HG02840 (cell line): ENCODE results near the gene PDCD11.
"Not testable (repeated sequence)": the region's sequence is repeated elsewhere in the genome, so short reads cannot be mapped to it uniquely, and the experiment has no call there.

Experiments
- ATAC-seq: cut with Tn5 transposase; IDR thresholded peaks from one replicate; pipeline ENCODE4 v1.9.1; 2021; ENCODE audit warnings: mild to moderate bottlenecking, moderate library complexity, moderate number of reproducible peaks; ENCODE audit not compliant: unreplicated experiment, low FRiP score

Gene PDCD11

DNA sequence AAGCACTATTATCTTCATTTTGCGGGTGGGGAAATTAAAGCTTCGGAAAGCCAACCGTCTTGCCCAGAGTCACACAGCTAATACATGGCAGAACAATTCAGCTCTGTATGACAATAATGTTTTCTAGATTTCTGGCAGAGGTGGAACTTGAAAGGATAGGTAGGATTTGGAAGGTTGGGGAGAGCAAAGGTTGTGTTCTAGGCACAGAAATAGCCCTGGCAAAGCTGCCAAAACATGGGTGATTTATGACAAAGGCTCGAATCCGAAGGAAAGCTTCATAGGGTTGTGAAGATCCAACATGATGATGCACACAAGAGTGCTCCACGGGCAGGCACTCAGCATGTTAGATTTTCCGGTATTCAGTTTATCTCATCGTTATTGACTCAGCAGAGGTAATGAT lies 19.2 kb downstream of the PDCD11 start:
- no peak for ATAC-seq

DNA sequence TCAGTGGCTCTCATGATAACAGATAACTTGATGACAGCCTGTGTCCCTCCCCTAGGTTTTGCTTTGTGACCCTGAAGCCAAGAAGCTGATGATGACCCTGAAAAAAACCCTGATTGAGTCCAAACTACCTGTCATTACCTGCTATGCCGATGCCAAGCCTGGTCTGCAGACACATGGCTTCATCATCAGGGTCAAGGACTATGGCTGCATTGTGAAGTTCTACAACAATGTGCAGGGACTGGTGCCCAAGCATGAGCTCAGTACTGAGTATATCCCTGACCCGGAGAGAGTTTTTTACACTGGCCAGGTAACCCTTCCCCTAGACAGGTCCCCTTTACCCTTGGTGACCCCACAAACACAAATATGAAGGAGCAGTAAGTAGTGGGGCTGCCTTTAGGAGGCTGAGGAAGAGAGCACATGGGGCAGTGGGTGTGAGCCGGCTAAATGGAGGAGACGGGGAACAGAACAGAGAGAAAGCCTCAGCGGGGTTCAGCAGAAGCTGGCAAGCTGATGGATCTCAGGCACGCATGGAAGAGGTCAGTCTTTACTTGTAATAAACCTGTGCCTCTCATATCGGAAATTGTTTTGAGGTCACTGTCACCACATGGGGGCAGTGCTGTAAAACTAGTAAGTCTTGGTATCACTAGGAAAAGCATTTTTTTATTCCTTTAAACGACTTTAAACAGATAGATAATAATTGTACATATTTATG lies 20.2 kb downstream of the PDCD11 start:
- ATAC-seq: no peak

- ATAC-seq: not testable (repeated sequence)
Measured at GRCh38 chr10:103417148-103417469, 20.7 kb downstream of the PDCD11 start.

DNA sequence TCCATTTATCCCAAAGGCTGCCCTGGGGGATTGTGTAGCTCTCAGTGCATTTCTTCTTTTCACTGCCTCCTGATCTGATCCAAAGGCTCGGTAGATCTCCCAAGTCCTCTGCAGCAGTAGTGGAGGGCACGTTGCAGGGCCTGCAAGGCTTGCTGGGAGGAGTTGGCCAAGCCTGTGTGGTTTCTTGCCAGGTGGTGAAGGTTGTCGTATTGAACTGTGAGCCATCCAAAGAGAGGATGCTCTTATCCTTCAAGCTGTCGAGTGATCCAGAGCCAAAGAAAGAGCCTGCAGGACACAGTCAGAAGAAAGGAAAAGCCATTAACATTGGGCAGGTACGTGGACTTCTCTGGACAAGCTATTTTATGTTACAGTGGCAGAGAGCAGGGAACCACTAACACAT lies 21.2 kb downstream of the PDCD11 start:
- ATAC-seq: no peak

DNA sequence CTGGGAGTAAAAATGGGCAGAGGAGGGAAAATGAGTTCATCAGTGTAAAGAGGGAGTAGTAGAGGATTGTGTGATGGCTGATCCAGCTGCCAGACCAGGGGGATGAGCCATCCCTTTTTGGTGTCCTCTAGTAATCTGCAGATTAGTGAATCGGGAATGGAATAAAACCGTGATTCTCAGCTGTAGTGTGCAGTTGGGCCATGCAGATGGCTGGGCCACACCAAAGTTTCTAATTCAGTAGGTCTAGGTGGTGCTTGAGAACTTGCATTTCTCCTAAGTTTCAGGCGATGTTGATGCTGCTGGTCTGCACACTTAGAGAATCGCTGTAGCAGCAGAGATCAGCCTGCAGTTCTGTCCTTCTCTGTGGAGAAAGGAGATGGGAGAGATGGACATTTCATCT lies 22.7 kb downstream of the PDCD11 start:
- no peak for ATAC-seq

- ATAC-seq: no peak
Measured at GRCh38 chr10:103423748-103424147, 27.3 kb downstream of the PDCD11 start.

DNA sequence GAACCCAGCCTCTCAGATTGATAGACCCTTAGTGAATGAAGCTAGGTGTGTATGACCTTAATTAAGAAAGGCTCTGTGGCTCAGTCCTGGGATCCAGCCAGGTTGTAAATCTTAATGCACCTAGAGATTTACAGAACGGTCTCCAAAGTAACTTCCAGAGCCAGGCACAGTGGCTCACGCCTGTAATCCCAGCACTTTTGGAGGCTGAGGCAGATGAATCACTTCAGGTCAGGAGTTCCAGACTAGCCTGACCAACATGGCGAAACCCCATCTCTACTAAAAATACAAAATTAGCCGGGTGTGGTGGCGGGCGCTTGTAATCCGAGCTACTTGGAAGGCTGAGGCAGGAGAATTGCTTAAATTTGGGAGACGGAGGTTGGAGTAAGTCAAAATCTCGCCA lies 31.4 kb downstream of the PDCD11 start:
- ATAC-seq: no peak

GRCh38 chr10:103428989-103429643 lies 32.7 kb downstream of the PDCD11 start:
- ATAC-seq: no peak

- ATAC-seq: no peak
Measured at GRCh38 chr10:103429647-103430046, 33.2 kb downstream of the PDCD11 start.

GRCh38 chr10:103431902-103432301 lies 35.5 kb downstream of the PDCD11 start:
- ATAC-seq: no peak

DNA sequence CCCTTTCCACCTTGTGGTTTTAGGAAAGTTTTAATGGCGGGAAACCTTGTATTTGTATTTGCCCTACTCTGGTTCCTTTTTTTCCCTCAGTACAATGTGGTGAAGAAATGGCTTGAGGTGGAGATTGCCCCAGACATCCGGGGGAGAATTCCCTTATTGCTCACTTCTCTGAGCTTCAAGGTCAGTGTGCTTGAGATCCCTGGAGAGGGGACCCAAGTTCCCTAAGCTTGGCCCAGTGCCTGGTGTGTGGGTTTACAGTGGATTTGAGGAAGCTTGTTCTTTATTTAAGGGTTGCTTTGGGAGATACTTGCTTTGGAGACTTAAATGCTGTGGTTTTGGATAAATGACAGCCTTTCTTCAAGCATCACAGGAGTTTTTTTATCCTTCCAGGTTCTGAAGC lies 37.4 kb downstream of the PDCD11 start:
- no peak for ATAC-seq

GRCh38 chr10:103439776-103440175 lies 43.4 kb downstream of the PDCD11 start:
- ATAC-seq: no peak

DNA sequence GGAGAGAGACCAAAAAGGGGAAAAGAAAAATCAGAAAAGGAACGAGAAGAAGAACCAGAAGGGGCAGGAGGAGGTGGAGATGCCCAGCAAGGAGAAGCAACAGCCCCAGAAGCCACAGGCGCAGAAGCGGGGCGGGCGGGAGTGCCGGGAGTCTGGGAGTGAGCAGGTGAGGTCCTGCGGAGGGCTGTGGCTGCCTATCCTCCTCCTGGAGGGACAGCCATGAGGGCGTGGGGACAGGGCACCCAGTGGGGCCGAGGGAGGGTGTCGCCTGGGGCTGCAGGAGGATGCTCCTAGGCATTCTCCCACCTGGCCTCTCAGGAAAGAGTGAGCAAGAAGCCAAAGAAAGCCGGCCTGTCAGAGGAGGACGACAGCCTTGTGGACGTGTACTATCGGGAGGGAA lies 44.0 kb downstream of the PDCD11 start:
- ATAC-seq: no peak

- no peak for ATAC-seq
Measured at GRCh38 chr10:103441206-103441605, 44.8 kb downstream of the PDCD11 start.

- ATAC-seq: no peak
Measured at GRCh38 chr10:103441611-103442010, 45.2 kb downstream of the PDCD11 start.

- no peak for ATAC-seq
Measured at GRCh38 chr10:103442031-103442461, 45.6 kb downstream of the PDCD11 start.

- ATAC-seq: no peak
Measured at GRCh38 chr10:103443475-103444185, 47.2 kb downstream of the PDCD11 start.

DNA sequence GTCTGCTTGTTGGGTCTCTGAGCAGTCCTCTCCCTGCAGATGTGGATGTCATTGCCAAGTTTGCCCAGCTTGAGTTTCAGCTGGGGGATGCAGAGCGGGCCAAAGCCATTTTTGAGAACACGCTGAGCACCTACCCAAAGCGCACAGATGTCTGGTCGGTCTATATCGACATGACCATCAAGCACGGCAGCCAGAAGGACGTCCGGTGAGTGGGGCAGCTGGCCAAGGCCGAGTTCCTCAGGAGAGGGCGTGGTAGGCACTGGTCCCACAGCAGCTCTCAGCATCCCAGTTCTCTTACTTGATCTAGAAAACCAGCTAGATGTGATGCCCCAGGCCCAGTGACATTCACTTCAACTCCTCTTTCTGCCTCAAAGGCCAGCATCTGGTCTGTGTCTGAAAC lies 48.1 kb downstream of the PDCD11 start:
- ATAC-seq: no peak

GRCh38 chr10:103445366-103445765 lies 48.9 kb downstream of the PDCD11 start:
- no peak for ATAC-seq

- ATAC-seq: no peak
Measured at GRCh38 chr10:103445767-103446567, 49.5 kb downstream of the PDCD11 start.

DNA sequence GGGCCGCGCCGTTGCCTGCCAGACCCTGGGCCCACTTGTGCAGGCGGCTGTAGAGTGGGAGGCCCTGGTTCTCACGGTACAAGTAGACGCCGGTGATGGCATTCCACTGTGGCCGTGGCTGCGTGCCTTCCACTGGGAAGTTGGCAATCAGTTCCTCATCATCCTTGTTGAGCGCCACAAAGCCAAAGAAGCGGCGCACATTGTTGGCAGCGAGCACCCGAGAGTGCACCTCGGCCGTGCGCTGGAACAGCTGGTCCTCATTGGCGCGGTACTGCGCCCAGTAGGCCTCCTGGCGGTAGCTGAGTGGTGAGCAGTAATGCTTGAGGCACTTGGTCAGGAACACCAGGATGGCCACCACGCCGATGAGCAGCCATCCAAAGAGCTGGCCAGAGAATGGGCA lies 50.8 kb downstream of the PDCD11 start:
- ATAC-seq: no peak
